Progenitor cell of endocrine pancreas (in vitro differentiated cells): ENCODE results near the gene NHERF2. TPM values are rescaled to one million over a fixed set of nuclear protein-coding genes. Genes with fewer than 3 reads are reported as not detected.
"Not testable (repeated sequence)": the region's sequence is repeated elsewhere in the genome, so short reads cannot be mapped to it uniquely, and the experiment has no call there.

Experiments
- DNase-seq: peaks from one replicate; pipeline ENCODE4 v3.0.0; 2021; ENCODE audit warnings: low spot score; ENCODE audit not compliant: unreplicated experiment
- H3K27ac Mint-ChIP-seq: 2 replicates; pipeline ENCODE4 v1.8.0; 2021; ENCODE audit warnings: mild to moderate bottlenecking, moderate library complexity, mixed read lengths
- H3K27me3 Mint-ChIP-seq: 2 replicates; pipeline ENCODE4 v1.8.0; 2021; ENCODE audit warnings: mixed read lengths
- H3K36me3 Mint-ChIP-seq: 2 replicates; pipeline ENCODE4 v1.8.0; 2022; ENCODE audit warnings: mixed read lengths; ENCODE audit not compliant: insufficient read depth
- H3K4me1 Mint-ChIP-seq: 2 replicates; pipeline ENCODE4 v1.8.0; 2021; ENCODE audit warnings: low read depth, mixed read lengths
- H3K4me3 Mint-ChIP-seq: 2 replicates; pipeline ENCODE4 v1.8.0; 2021; ENCODE audit warnings: low read depth, mild to moderate bottlenecking, moderate library complexity, mixed read lengths
- H3K9me3 Mint-ChIP-seq: 2 replicates; pipeline ENCODE4 v1.8.0; 2021; ENCODE audit warnings: low read depth, mixed read lengths
- total RNA-seq: library from RNA; stranded (reverse); gene quantifications from 2 replicates; pipeline ENCODE4 v1.2.1, GENCODE V29; 2021
- TF ChIP-seq, protein P1 (sequence below): fragments of 200-600 bp; sonication (generic); IDR thresholded peaks from one replicate; pipeline ENCODE4 v1.5.0; 2021; ENCODE audit warnings: antibody characterized with exemption, mild to moderate bottlenecking; ENCODE audit not compliant: unreplicated experiment

Gene NHERF2
- total RNA-seq, 1 donor from 2014 or later: 8.4 TPM

DNA sequence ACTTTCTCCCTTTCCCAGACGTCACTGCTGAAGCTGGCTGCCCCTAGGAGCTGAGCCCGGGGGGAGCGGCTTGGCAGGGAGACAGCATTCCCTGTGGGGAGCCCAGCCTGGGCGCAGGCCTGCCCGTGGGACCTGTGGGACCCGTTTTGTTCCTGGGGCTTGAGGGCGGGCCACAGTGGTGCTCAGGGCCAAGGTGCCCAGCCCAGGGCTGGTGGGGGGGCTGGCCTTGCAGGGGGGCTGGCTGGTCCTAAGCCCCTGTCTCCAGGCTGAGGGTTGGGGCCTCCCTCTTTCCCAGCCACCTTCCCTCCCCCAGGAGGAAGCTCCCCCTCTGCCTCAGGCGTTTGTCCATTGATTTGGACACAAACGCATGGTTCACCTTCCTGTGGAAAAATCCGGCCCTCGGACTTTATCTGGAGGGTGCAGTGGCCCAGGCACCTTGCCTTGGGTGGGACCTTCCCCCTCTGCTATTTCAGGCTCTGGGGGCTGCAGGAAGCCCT is 4.4 kb downstream of the NHERF2 start:
- Mint-ChIP-seq H3K27me3 (peaks cover 9% of the 10 kb centered on the region), H3K4me3 (no peak overlapping the region), H3K27ac (no peak overlapping the region), H3K36me3 (no peaks in the 10 kb centered on the region), H3K9me3 (no peaks in the 10 kb centered on the region), H3K4me1 (peaks cover 1% of the 10 kb centered on the region)
- TF ChIP-seq, protein P1, sequence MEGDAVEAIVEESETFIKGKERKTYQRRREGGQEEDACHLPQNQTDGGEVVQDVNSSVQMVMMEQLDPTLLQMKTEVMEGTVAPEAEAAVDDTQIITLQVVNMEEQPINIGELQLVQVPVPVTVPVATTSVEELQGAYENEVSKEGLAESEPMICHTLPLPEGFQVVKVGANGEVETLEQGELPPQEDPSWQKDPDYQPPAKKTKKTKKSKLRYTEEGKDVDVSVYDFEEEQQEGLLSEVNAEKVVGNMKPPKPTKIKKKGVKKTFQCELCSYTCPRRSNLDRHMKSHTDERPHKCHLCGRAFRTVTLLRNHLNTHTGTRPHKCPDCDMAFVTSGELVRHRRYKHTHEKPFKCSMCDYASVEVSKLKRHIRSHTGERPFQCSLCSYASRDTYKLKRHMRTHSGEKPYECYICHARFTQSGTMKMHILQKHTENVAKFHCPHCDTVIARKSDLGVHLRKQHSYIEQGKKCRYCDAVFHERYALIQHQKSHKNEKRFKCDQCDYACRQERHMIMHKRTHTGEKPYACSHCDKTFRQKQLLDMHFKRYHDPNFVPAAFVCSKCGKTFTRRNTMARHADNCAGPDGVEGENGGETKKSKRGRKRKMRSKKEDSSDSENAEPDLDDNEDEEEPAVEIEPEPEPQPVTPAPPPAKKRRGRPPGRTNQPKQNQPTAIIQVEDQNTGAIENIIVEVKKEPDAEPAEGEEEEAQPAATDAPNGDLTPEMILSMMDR: no peak
- DNase-seq: no peak

DNA sequence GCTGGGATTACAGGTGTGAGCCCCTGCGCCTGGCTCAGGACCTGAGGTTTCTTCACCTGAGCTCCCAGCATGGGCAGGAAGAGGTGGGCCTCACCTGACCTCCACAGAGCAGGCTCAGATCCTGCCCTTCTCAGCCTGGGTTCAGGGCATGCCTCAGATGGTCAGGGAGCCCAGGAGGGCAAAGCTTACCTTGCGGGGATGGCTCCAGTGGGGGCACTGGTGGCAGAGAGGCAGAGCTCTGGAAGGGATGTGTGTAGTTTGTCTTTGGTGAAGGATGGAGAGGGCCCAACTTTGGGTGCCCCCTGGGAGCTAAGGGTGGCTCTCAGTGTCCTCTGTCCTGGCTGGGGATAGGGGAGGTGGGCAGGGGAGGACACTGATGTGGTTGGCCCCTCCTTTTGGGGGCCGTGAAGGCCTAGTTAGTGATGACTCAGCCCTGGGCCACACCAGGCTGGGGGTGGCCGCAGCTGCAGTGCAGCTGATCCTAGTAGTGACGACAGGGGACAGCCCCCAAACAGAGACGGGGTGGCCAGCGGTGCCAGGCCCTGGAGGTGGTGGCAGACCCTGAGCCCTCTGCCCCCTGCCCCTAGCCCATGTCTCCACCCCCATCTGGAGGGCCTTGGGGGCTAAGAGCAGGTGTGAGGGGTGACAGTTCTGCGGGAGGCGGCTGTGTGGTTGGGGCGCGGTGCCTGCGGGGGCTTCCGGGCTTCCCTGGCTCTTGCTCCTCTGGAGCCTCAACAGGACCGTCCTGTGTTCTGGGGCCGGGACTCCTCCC is 5.8 kb downstream of the NHERF2 start:
- DNase-seq: no peak
- Mint-ChIP-seq H3K27me3 (peaks cover 8% of the 10 kb centered on the region), H3K9me3 (no peaks in the 10 kb centered on the region), H3K36me3 (no peaks in the 10 kb centered on the region), H3K27ac (no peak overlapping the region), H3K4me3 (no peak overlapping the region), H3K4me1 (peaks cover under 1% of the 10 kb centered on the region)
- TF ChIP-seq, protein P1: no peak

- H3K9me3 Mint-ChIP-seq: no peaks in the 10 kb centered on the region
- H3K27me3 Mint-ChIP-seq: peaks cover 1% of the 10 kb centered on the region
- H3K4me3 Mint-ChIP-seq: no peak overlapping the region
- H3K36me3 Mint-ChIP-seq: no peaks in the 10 kb centered on the region
- DNase-seq: no peak
- TF ChIP-seq, protein P1: no peak
- no peaks in the 10 kb centered on the region for H3K4me1 Mint-ChIP-seq
- H3K27ac Mint-ChIP-seq: no peak overlapping the region
These were observed 6.6 kb downstream of the NHERF2 start for GRCh38 chr16:2033057-2033908.

GRCh38 chr16:2033909-2034695 is 7.4 kb downstream of the NHERF2 start:
- not testable (repeated sequence) for H3K27me3 Mint-ChIP-seq, H3K27ac Mint-ChIP-seq, H3K4me3 Mint-ChIP-seq, H3K9me3 Mint-ChIP-seq, H3K4me1 Mint-ChIP-seq, H3K36me3 Mint-ChIP-seq, DNase-seq

DNA sequence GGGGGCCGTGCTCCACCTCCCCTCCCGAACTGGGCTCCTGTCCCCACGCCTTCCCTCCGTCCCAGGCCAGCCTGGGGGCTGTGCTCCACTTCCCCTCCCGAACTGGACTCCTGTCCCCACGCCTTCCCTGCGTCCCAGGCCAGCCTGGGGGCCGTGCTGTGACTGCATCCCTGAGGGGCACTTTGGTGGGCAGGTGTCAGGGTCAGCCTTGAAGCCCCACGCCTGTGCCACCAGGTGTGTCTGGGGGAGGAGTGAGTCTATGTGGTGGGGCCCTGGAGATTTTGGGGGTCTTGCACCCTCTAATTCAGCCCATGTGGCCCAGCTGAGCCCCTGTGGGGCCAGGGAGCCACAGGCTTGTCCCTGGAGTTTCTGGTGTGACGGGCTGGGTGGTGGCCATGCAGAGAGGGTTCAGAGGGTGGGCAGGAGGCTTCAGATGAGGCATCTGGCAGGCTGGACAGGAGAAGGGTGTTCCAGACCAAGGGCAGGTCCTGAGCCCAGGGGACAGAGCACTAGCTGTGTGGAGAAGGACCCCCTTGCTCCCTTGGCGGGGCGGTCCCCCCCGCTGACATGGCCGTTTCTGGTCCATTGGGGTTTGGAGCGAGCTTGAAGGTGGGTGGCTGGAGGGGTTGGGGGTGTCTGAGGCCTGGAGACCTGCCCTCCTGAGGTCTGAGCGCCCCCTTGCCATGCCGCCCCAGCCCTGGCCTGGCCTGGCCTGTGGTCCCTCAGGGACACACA is 8.2 kb downstream of the NHERF2 start:
- Mint-ChIP-seq H3K9me3 (no peaks in the 10 kb centered on the region), H3K4me3 (no peak overlapping the region), H3K27ac (no peak overlapping the region), H3K27me3 (no peaks in the 10 kb centered on the region), H3K36me3 (no peaks in the 10 kb centered on the region), H3K4me1 (peaks cover 5% of the 10 kb centered on the region)
- TF ChIP-seq, protein P1: no peak
- DNase-seq: no peak
